Mucosa of descending colon (tissue), 3 donors: ENCODE data around the gene HUNK. TPM values are rescaled to one million over a fixed set of nuclear protein-coding genes. Genes with fewer than 3 reads are reported as not detected.

ENCODE experiments used
- ATAC-seq: fragments of 200-7000 bp; cut with Tn5 transposase; one replicate; pipeline ENCODE4 v1.9.1; 2020; ENCODE audit warnings: mild to moderate bottlenecking, moderate library complexity
- DNase-seq, 3 donors: peaks; one replicate each; pipeline ENCODE4 v3.0.0-alpha.2; 2020
- H3K36me3 ChIP-seq: fragments of 200-600 bp; one replicate; pipeline ENCODE4 v1.8.0; 2021; ENCODE audit warnings: low read depth, mild to moderate bottlenecking
- H3K4me1 ChIP-seq: fragments of 200-600 bp; one replicate; pipeline ENCODE4 v1.8.0; 2021; ENCODE audit warnings: low read depth, mild to moderate bottlenecking
- H3K4me3 ChIP-seq: fragments of 200-600 bp; one replicate; pipeline ENCODE4 v1.8.0; 2021; ENCODE audit warnings: mild to moderate bottlenecking
- H3K9me3 ChIP-seq: fragments of 200-600 bp; one replicate; pipeline ENCODE4 v1.8.0; 2021; ENCODE audit warnings: mild to moderate bottlenecking
- CTCF ChIP-seq: fragments of 200-600 bp; IDR thresholded peaks from one replicate; pipeline ENCODE4 v1.8.0; 2022; ENCODE audit warnings: antibody characterized with exemption, mild to moderate bottlenecking
- intact Hi-C, 2 donors: fragments of 100-400 bp; cut with DNase I in 1 of 2; cut with micrococcal nuclease in 1 of 2; formaldehyde crosslinking; loops; one replicate each; pipeline versions ENCODE4 v1.11.0 to v1.11.1; 2022; cut with DNase I, micrococcal nuclease
- total RNA-seq, 3 donors: library from RNA; stranded (reverse); fragmentation: NEBNext Ultra II Directional in 2 of 3; extraction: Animal tissue kit (Norgen Biotek cat#: 25700) in 2 of 3; gene quantifications; one replicate each; pipeline versions ENCODE4 v1.2.1 to v1.2.4, GENCODE V29; 2021 to 2023
- donor health status: DM: no; HTN: no; CAD: no; lungs with moderate emphysema.
- donor health status: DM: no; HTN: no; CAD: no.
- donor health status: DM: no; HTN: yes; CAD: no.

Gene HUNK
- total RNA-seq, 3 donors from 2014 or later, result 3.8 to 12.3 (median 11.0) TPM

GRCh38 chr21:31905503-31906451 lies 33.0 kb downstream of the HUNK start:
- Histone ChIP-seq H3K4me3 (no peak overlapping the region), H3K36me3 (no peaks in the 10 kb centered on the region), H3K4me1 (peaks cover 9% of the 10 kb centered on the region), H3K9me3 (no peaks in the 10 kb centered on the region)
- ATAC-seq (no peak), DNase-seq (no peak)
- TF ChIP-seq CTCF, result no peak
- intact Hi-C loops, result no loop called here

- intact Hi-C loops, result no loop called here
- no peak overlapping the region for H3K4me3 ChIP-seq
- TF ChIP-seq CTCF, result no peak
- no peaks in the 10 kb centered on the region for H3K36me3 ChIP-seq
- H3K9me3 ChIP-seq, result no peaks in the 10 kb centered on the region
- peak; percentile 35 to 67 (median 59) for DNase-seq
- no peaks in the 10 kb centered on the region for H3K4me1 ChIP-seq
- ATAC-seq, result peak; percentile 89
Measured at GRCh38 chr21:31908106-31909031, 35.5 kb downstream of the HUNK start.

- ATAC-seq, result no peak
Measured at GRCh38 chr21:31909153-31910073, 36.6 kb downstream of the HUNK start.

GRCh38 chr21:31910074-31910470 lies 37.3 kb downstream of the HUNK start:
- no peak for DNase-seq
- no peak overlapping the region for H3K4me3 ChIP-seq
- H3K9me3 ChIP-seq, result no peaks in the 10 kb centered on the region
- intact Hi-C loops, result no loop called here
- TF ChIP-seq CTCF, result no peak
- H3K36me3 ChIP-seq, result no peaks in the 10 kb centered on the region
- no peak for ATAC-seq
- H3K4me1 ChIP-seq, result no peaks in the 10 kb centered on the region

More at GRCh38 chr21:31909153-31910073, 36.6 kb downstream of the HUNK start:
- TF ChIP-seq CTCF, result no peak
- no peaks in the 10 kb centered on the region for H3K36me3 ChIP-seq
- no peaks in the 10 kb centered on the region for H3K9me3 ChIP-seq
- no peak overlapping the region for H3K4me3 ChIP-seq
- DNase-seq, result no peak
- intact Hi-C loops, result no loop called here
- H3K4me1 ChIP-seq, result no peaks in the 10 kb centered on the region
